ENCODE data around the gene TMEM205. TPM values are rescaled to one million over a fixed set of nuclear protein-coding genes. Genes with fewer than 3 reads are reported as not detected.
"Not testable (repeated sequence)": the region's sequence is repeated elsewhere in the genome, so short reads cannot be mapped to it uniquely, and the experiment has no call there.

The TMEM205 gene
- total RNA-seq, 2 donors from 2014 or later: 176 to 197 TPM

GRCh38 chr19:11338569-11339253, 7.4 kb downstream of the TMEM205 start:
- TF ChIP-seq POLR2A (IDR thresholded peaks at IDR 0.05): peak in 2 of 3 donors; percentile 12 to 42
- TF ChIP-seq, protein P1, sequence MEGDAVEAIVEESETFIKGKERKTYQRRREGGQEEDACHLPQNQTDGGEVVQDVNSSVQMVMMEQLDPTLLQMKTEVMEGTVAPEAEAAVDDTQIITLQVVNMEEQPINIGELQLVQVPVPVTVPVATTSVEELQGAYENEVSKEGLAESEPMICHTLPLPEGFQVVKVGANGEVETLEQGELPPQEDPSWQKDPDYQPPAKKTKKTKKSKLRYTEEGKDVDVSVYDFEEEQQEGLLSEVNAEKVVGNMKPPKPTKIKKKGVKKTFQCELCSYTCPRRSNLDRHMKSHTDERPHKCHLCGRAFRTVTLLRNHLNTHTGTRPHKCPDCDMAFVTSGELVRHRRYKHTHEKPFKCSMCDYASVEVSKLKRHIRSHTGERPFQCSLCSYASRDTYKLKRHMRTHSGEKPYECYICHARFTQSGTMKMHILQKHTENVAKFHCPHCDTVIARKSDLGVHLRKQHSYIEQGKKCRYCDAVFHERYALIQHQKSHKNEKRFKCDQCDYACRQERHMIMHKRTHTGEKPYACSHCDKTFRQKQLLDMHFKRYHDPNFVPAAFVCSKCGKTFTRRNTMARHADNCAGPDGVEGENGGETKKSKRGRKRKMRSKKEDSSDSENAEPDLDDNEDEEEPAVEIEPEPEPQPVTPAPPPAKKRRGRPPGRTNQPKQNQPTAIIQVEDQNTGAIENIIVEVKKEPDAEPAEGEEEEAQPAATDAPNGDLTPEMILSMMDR (IDR thresholded peaks at IDR 0.05): no peak
- H3K36me3 ChIP-seq (replicated peaks in 1 of 2; ENCODE audit: insufficient read depth in 1 of 2, low read depth in 2 of 2): peaks cover 10 to 24% of the 10 kb centered on the region in 2 donors
- no peaks in the 10 kb centered on the region for H3K27me3 ChIP-seq
- peaks cover 33% of the 10 kb centered on the region for H3K4me1 ChIP-seq
- ATAC-seq (peak; percentile 36), DNase-seq (peak in 1 of 4 donors; percentile 22)
- H3K9me3 ChIP-seq: no peaks in the 10 kb centered on the region
- WGBS, 2 donors: 13 to 19% methylated on average over 11 to 21 of the region's 21 CpGs
- intact Hi-C loops (cut with DNase I): no loop called here
- H3K27ac ChIP-seq: peak overlapping the region; percentile 76 to 94 (median 86)
- H3K4me3 ChIP-seq: peak overlapping the region; percentile 99 to 100

DNA sequence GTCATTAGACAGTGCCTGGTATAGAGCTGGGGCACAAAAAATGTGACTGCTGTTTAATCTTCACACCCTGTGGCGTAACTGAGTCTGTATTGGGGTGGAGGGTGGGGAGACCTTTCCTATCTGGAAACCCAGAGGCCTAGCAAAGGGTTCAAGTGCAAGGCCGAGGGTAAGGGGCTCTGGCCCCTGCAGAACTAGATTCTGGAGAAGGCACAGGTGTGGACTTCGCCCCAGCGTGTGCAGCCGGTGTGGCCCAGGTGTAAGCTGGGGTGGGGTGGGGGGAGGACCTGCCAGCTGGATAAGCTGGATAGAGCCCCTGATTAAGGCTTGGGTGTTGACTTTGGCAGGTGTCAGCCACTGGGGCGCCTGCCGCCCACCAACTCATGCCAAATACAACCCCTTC, 7.9 kb downstream of the TMEM205 start:
- Histone ChIP-seq H3K27ac (peak overlapping the region; percentile 76 to 94 (median 86)), H3K36me3 (replicated peaks in 1 of 2; ENCODE audit: insufficient read depth in 1 of 2, low read depth in 2 of 2) (peaks cover 10 to 30% of the 10 kb centered on the region in 2 donors), H3K9me3 (no peaks in the 10 kb centered on the region), H3K27me3 (no peaks in the 10 kb centered on the region), H3K4me3 (peak overlapping the region; percentile 99 to 100), H3K4me1 (peaks cover 27% of the 10 kb centered on the region)
- WGBS, 2 donors: 40 to 51% methylated on average over 1 to 7 of the region's 7 CpGs
- peak; percentile 10 for ATAC-seq
- DNase-seq: peak in 1 of 4 donors; percentile 65
- no peak for TF ChIP-seq POLR2A (IDR thresholded peaks at IDR 0.05)
- TF ChIP-seq, protein P1 (IDR thresholded peaks at IDR 0.05): no peak
- intact Hi-C loops (cut with DNase I): no loop called here

DNA sequence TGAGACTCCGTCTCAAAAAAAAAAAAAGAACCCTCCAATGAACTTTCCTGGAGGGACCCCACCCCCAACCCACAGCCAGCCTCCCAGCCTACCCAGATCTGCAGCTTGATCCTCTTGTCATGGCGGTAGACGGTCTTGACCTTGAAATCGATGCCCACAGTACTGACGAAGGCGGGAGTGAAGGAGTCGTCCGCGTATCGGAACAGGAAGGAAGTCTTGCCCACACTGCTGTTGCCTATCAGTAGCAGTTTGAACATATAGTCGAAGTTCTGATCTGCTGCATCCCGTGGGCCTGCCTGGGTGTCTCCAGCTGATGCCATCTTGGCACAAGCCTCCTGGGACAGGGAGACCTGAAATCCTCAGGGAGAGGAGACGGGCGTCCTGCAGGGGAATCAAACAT, 9.0 kb downstream of the TMEM205 start:
- TF ChIP-seq, protein P1 (IDR thresholded peaks at IDR 0.05): no peak
- no peak for TF ChIP-seq POLR2A (IDR thresholded peaks at IDR 0.05)
- H3K4me3 ChIP-seq: no peak overlapping the region
- H3K9me3 ChIP-seq: no peaks in the 10 kb centered on the region
- H3K27me3 ChIP-seq: no peaks in the 10 kb centered on the region
- no peak for DNase-seq
- peaks cover 27% of the 10 kb centered on the region for H3K4me1 ChIP-seq
- peaks cover 10 to 35% of the 10 kb centered on the region in 2 donors for H3K36me3 ChIP-seq (replicated peaks in 1 of 2; ENCODE audit: insufficient read depth in 1 of 2, low read depth in 2 of 2)
- no peak overlapping the region for H3K27ac ChIP-seq
- intact Hi-C loops (cut with DNase I): no loop called here
- WGBS, 2 donors: 47 to 65% methylated on average over 14 of the region's 14 CpGs
- no peak for ATAC-seq

DNA sequence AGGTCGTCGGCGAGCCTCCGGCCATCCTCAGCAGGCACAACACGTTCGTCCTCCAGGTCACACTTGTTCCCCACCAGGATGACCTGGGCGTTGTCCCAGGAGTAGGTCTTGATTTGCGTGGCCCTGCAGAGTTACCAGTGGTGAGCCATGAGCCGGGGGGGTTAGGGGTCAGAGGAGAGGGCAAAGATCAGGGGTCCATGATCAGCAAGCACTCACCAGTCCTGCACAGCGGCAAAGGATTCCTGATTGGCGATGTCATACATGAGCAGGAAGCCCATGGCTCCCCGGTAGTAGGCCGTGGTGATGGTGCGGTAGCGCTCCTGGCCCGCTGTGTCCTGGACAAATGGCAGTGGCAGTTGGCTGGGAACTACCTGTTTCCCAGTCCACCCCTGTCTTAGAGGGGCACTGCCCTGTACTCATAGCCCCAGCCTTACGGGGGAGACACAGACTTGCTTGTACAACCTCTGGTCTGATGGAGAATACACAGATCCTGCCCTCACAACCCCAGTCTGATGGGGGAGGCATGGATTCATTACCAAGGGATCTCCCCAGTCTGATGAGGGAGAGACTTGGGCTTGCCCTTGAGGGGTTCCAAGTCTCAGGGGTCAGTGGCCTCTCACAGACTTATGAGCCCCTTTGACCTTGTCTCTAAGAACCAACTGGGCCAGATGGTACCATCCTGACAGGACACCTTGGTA, 10.5 kb downstream of the TMEM205 start:
- Histone ChIP-seq H3K27me3 (no peaks in the 10 kb centered on the region), H3K4me1 (peaks cover 27% of the 10 kb centered on the region), H3K9me3 (no peaks in the 10 kb centered on the region), H3K36me3 (replicated peaks in 1 of 2; ENCODE audit: insufficient read depth in 1 of 2, low read depth in 2 of 2) (peaks cover 10 to 35% of the 10 kb centered on the region in 2 donors), H3K27ac (no peak overlapping the region), H3K4me3 (no peak overlapping the region)
- 92 to 93% methylated on average over 12 to 17 of the region's 17 CpGs for WGBS, 2 donors
- DNase-seq (peak in 1 of 4 donors; percentile 35), ATAC-seq (no peak)
- intact Hi-C loops (cut with DNase I): no loop called here
- TF ChIP-seq POLR2A (IDR thresholded peaks at IDR 0.05): no peak
- TF ChIP-seq, protein P1 (IDR thresholded peaks at IDR 0.05): no peak

DNA sequence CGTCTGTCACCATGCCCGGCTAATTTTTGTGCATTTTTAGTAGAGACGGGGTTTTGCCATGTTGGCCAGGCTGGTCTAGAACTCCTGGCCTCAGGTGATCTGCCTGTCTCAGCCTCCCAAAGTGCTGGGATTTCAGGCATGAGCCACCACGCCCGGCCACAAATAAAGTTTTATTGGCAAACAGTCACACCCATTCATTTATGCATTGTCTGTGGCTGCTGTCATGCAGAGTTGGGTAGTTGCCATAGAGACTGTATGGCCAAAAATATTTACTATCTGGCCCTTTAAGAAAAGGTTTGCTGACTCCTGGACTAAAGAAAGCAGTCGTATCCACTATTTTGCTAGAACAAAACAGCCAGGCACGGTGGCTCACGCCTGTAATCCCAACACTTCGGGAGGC, 12.2 kb downstream of the TMEM205 start:
- H3K27ac ChIP-seq; ATAC-seq; intact Hi-C loops (cut with DNase I); DNase-seq; H3K9me3 ChIP-seq; H3K4me3 ChIP-seq; H3K27me3 ChIP-seq: not testable (repeated sequence)
- 82 to 83% methylated on average over 9 of the region's 9 CpGs for WGBS, 2 donors
- peaks cover 22% of the 10 kb centered on the region for H3K4me1 ChIP-seq
- peaks cover 10 to 42% of the 10 kb centered on the region in 2 donors for H3K36me3 ChIP-seq (replicated peaks in 1 of 2; ENCODE audit: insufficient read depth in 1 of 2, low read depth in 2 of 2)
